ENCODE measurements around the gene PLAC1.

Gene PLAC1

DNA sequence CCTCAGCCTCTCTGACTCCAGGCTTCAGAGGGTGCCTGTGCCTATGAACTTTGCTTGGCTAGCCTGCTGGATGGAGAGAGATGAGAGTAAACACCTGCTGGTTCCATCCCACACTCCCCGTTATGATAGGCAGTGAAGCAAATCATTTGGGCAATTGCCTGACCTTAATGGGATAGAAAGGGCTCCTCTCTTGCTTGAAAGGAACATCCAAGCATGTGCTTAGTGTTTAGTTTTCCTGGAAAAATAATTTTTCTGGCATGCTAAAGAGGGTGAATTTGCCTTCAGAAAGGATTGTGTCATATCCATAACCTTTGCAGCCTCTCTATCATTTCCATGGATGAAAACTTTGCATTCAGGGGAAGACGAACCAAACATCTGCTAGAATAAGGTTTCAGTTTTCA, 10.8 kb downstream of the PLAC1 start:
- H3K4me3 ChIP-seq (ENCODE audit: low read depth, low read length): no peak overlapping the region
- TF ChIP-seq, protein P1, sequence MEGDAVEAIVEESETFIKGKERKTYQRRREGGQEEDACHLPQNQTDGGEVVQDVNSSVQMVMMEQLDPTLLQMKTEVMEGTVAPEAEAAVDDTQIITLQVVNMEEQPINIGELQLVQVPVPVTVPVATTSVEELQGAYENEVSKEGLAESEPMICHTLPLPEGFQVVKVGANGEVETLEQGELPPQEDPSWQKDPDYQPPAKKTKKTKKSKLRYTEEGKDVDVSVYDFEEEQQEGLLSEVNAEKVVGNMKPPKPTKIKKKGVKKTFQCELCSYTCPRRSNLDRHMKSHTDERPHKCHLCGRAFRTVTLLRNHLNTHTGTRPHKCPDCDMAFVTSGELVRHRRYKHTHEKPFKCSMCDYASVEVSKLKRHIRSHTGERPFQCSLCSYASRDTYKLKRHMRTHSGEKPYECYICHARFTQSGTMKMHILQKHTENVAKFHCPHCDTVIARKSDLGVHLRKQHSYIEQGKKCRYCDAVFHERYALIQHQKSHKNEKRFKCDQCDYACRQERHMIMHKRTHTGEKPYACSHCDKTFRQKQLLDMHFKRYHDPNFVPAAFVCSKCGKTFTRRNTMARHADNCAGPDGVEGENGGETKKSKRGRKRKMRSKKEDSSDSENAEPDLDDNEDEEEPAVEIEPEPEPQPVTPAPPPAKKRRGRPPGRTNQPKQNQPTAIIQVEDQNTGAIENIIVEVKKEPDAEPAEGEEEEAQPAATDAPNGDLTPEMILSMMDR (conservative IDR thresholded peaks at IDR 0.05; ENCODE audit: low read depth, low read length): no peak
- no peak for DNase-seq (ENCODE audit: low read depth)

DNA sequence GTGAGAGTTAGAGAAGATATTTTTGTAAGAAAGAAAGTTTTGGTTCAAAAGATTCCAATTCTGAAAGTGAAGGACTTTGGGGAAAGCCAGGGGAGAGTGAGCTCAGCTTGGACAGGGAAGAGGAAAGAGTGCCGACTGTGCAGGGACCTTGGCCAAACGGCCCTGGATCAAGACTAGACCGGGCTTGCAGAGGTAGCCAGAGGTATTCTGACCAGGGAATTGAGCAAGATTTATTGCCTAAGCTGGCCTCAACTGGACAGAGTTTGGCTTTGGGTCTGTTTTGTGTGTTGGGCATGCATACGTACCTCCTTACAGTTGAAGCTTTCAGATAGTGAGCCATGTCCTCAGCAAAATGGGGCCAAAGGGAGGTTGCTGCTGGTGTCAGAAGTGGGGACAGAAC, 11.6 kb downstream of the PLAC1 start:
- no peak for DNase-seq (ENCODE audit: low read depth)
- H3K4me3 ChIP-seq (ENCODE audit: low read depth, low read length): no peak overlapping the region
- TF ChIP-seq, protein P1 (conservative IDR thresholded peaks at IDR 0.05; ENCODE audit: low read depth, low read length): no peak

DNA sequence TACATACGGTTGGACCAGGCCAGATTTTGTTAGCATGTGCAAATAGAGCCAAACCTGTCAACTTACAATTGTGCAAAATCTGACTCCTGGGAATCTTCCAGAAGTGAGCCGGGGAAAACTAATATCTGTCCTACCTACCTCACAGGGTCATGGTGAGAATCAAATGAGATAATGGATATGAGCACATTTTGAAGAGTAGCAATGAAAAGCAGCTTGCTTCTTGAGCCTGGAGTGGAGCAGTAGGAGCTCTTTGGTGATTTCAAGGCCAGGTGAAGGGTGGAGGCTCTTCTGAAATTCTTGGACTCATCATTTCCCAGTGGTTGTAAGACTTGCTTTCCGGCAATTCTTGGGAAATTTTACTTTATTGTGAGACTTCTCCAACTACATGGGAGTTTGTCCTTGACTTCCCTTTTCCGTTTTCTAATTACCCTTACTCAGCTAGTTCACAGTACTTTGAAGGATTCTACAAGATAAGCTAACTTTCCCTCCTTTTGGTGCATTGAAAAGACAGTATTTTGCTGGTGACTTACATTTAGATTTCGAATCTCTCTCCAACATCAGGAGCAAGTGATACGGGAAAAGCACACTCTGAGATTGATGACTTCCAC, 12.2 kb downstream of the PLAC1 start:
- TF ChIP-seq, protein P1 (conservative IDR thresholded peaks at IDR 0.05; ENCODE audit: low read depth, low read length): no peak
- DNase-seq (ENCODE audit: low read depth): no peak
- H3K4me3 ChIP-seq (ENCODE audit: low read depth, low read length): no peak overlapping the region

DNA sequence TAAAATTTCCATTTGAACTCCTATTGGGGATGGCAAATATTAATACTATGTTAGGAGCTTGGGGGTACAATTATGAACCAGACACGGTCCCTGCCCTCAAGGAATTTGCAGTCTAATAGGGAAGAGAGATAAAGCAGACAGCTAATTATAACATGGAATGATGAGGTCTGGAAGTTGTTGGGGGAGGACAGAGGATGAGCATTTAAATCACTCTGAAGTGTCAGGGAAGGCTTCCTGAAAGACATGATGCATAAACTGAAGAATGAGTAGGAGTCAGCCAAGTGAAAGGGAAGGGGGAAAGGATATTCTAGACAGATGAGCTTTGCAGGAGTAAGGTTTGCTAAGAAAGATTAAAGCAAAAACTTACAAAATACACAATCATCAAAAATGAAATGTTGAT, 15.9 kb downstream of the PLAC1 start:
- DNase-seq (ENCODE audit: low read depth): no peak
- H3K4me3 ChIP-seq (ENCODE audit: low read depth, low read length): no peak overlapping the region
- TF ChIP-seq, protein P1 (conservative IDR thresholded peaks at IDR 0.05; ENCODE audit: low read depth, low read length): no peak

DNA sequence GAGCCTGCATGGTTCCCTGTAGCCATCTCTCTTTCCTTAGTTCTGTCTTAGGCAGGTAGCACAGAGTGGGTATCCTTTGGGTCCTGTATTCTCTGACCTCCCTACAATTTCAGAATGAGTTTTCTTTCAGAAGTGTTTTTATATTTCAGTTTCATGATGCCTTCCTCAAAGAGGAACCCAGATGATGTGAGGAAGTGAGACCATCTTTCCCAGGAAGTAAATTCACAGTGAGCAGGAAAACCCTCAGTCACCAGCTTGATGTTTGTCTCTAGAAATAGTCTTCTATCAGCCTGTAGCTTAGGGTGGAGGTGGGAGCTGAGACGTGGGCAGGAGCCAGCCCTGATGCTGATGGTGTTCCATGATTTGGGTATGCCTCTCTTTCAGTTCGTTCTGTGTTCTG, 16.9 kb downstream of the PLAC1 start:
- no peak for DNase-seq (ENCODE audit: low read depth)
- H3K4me3 ChIP-seq (ENCODE audit: low read depth, low read length): no peak overlapping the region
- TF ChIP-seq, protein P1 (conservative IDR thresholded peaks at IDR 0.05; ENCODE audit: low read depth, low read length): no peak

DNA sequence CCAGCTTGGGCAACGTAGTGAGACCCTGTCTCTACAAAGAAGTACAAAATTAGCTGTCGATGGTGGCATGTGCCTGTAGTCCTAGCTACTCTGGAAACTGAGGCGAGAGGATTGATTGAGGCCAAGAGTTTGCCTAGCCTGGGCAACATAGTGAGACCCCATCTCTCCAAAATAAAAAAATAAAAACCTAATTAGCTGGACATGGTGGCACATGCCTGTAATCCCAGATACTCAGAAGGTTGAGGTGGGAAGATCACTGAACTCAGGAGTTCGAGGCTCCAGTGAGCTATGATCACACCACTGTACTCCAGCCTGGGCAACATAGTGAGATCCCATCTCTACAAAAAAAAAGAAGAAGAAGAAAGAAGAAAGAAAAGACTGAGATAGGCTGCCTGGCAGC, 17.4 kb downstream of the PLAC1 start:
- no peak for DNase-seq (ENCODE audit: low read depth)
- TF ChIP-seq, protein P1 (conservative IDR thresholded peaks at IDR 0.05; ENCODE audit: low read depth, low read length): no peak
- no peak overlapping the region for H3K4me3 ChIP-seq (ENCODE audit: low read depth, low read length)

DNA sequence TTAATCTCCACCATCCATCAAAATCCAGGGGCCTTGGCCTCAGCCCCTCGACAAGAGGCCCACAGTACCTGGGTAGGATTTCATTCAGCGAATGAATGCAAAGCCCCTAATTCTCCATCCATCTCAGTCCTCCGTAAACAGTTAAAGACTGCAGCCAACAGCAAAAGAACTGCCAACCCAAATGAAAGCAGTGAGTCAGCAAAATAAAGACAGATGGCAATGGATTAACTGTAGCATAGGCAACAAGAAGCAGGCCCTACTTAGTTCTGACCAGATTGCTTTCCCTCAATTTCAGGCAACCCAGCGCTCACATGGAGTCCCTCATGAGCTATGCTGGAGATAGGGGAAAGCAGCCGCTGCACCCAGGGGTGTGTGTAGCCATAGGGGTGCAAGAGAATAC, 21.4 kb downstream of the PLAC1 start:
- DNase-seq (ENCODE audit: low read depth): no peak
- TF ChIP-seq, protein P1 (conservative IDR thresholded peaks at IDR 0.05; ENCODE audit: low read depth, low read length): no peak
- no peak overlapping the region for H3K4me3 ChIP-seq (ENCODE audit: low read depth, low read length)

Data from choroid plexus epithelial cell (primary cell).